GM18507 (cell line): ENCODE results near the gene SDC3.

ENCODE experiments used
- DNase-seq: peaks from one replicate; pipeline ENCODE4 v3.0.0; 2011; ENCODE audit warnings: low read depth; ENCODE audit not compliant: insufficient read length; ENCODE audit errors: extremely low spot score
- FAIRE-seq: peaks from 2 replicates; lab custom pipeline; 2011; peaks lifted over from hg19 to GRCh38; lab: Jason Lieb, UNC

The SDC3 gene

GRCh38 chr1:30895382-30895943 lies 13.1 kb downstream of the SDC3 start:
- FAIRE-seq (no peak), DNase-seq (no peak)

- no peak for FAIRE-seq
Observed at GRCh38 chr1:30894508-30894973, 14.0 kb downstream of the SDC3 start.

GRCh38 chr1:30893776-30894507 lies 14.6 kb downstream of the SDC3 start:
- DNase-seq (no peak), FAIRE-seq (no peak)

More at GRCh38 chr1:30894508-30894973, 14.0 kb downstream of the SDC3 start:
- no peak for DNase-seq

GRCh38 chr1:30892671-30893073 lies 15.9 kb downstream of the SDC3 start:
- no peak for FAIRE-seq
- no peak for DNase-seq

- DNase-seq: no peak
- no peak for FAIRE-seq
Observed at GRCh38 chr1:30891227-30891552, 17.4 kb downstream of the SDC3 start.

- DNase-seq (no peak), FAIRE-seq (no peak)
Observed at GRCh38 chr1:30890502-30891226, 17.9 kb downstream of the SDC3 start.

GRCh38 chr1:30889511-30889910 lies 19.0 kb downstream of the SDC3 start:
- no peak for FAIRE-seq
- no peak for DNase-seq

GRCh38 chr1:30888975-30889374 lies 19.6 kb downstream of the SDC3 start:
- no peak for FAIRE-seq
- no peak for DNase-seq

- FAIRE-seq (no peak), DNase-seq (no peak)
Observed at GRCh38 chr1:30888391-30888790, 20.2 kb downstream of the SDC3 start.

- no peak for FAIRE-seq
- no peak for DNase-seq
Observed at GRCh38 chr1:30887485-30888315, 20.9 kb downstream of the SDC3 start.

- FAIRE-seq (no peak), DNase-seq (no peak)
Observed at GRCh38 chr1:30886710-30887428, 21.7 kb downstream of the SDC3 start.

GRCh38 chr1:30885570-30886522 lies 22.7 kb downstream of the SDC3 start:
- FAIRE-seq (no peak), DNase-seq (no peak)

- FAIRE-seq (no peak), DNase-seq (no peak)
Observed at GRCh38 chr1:30884723-30885122, 23.8 kb downstream of the SDC3 start.

GRCh38 chr1:30883389-30884172 lies 25.0 kb downstream of the SDC3 start:
- no peak for FAIRE-seq
- no peak for DNase-seq

GRCh38 chr1:30882678-30883388 lies 25.7 kb downstream of the SDC3 start:
- FAIRE-seq (no peak), DNase-seq (no peak)

GRCh38 chr1:30881319-30882181 lies 27.0 kb downstream of the SDC3 start:
- FAIRE-seq (peak; percentile 90), DNase-seq (peak; percentile 63)
